Measurements from ENCODE around the gene EFNA4. TPM values are rescaled to one million over a fixed set of nuclear protein-coding genes. Genes with fewer than 3 reads are reported as not detected.

Gene EFNA4
- total RNA-seq, 1 donor from 2014 or later: 11.8 TPM

GRCh38 chr1:155026588-155026987 lies 37.0 kb upstream of the EFNA4 start:
- Mint-ChIP-seq H3K9me3 (ENCODE audit: unreplicated experiment) (no peaks in the 10 kb centered on the region), H3K27ac (ENCODE audit: unreplicated experiment) (no peak overlapping the region), H3K27me3 (ENCODE audit: low read depth, unreplicated experiment) (peaks cover 13% of the 10 kb centered on the region), H3K4me1 (ENCODE audit: low read depth, unreplicated experiment) (peaks cover 7% of the 10 kb centered on the region), H3K36me3 (ENCODE audit: low read depth, unreplicated experiment) (no peaks in the 10 kb centered on the region), H3K4me3 (ENCODE audit: unreplicated experiment) (no peak overlapping the region)
- H3K9ac ChIP-seq (ENCODE audit: low read length): no peak overlapping the region
- no peak for DNase-seq (ENCODE audit: low read depth)
- H3K79me2 ChIP-seq (ENCODE audit: insufficient read depth, low read length): no peaks in the 10 kb centered on the region
- FAIRE-seq: no peak
- no peaks in the 10 kb centered on the region for H3K9me3 ChIP-seq (ENCODE audit: insufficient read depth, low read depth, low read length)
- no peaks in the 10 kb centered on the region for H3K27me3 ChIP-seq (ENCODE audit: insufficient read depth, low read length)
- no peak overlapping the region for H3K27ac ChIP-seq (ENCODE audit: low read depth, low read length)
- no peak overlapping the region for H3K4me2 ChIP-seq (ENCODE audit: low read length)
- no peaks in the 10 kb centered on the region for H4K20me1 ChIP-seq (ENCODE audit: insufficient read depth, low read length)
- H3K36me3 ChIP-seq (ENCODE audit: insufficient read depth, low read length): no peaks in the 10 kb centered on the region
- no peak for TF ChIP-seq EZH2 (IDR thresholded peaks at IDR 0.05; ENCODE audit: insufficient read depth, low read length)
- no peak for TF ChIP-seq CTCF (IDR thresholded peaks at IDR 0.05; ENCODE audit: insufficient read depth, low read depth, low read length)
- H3K4me3 ChIP-seq (ENCODE audit: insufficient read depth, low read depth, low read length): no peak overlapping the region
- H3K4me1 ChIP-seq (ENCODE audit: insufficient read depth, low read length): no peaks in the 10 kb centered on the region
- H2AFZ ChIP-seq (ENCODE audit: low read depth, low read length): no peak overlapping the region

- H3K27me3 ChIP-seq (ENCODE audit: insufficient read depth, low read length): no peaks in the 10 kb centered on the region
- Mint-ChIP-seq H3K9me3 (ENCODE audit: unreplicated experiment) (no peaks in the 10 kb centered on the region), H3K4me1 (ENCODE audit: low read depth, unreplicated experiment) (no peaks in the 10 kb centered on the region), H3K27ac (ENCODE audit: unreplicated experiment) (no peak overlapping the region), H3K27me3 (ENCODE audit: low read depth, unreplicated experiment) (peaks cover 25% of the 10 kb centered on the region), H3K4me3 (ENCODE audit: unreplicated experiment) (no peak overlapping the region), H3K36me3 (ENCODE audit: low read depth, unreplicated experiment) (peaks cover 5% of the 10 kb centered on the region)
- DNase-seq (ENCODE audit: low read depth) (no peak), FAIRE-seq (no peak)
- no peaks in the 10 kb centered on the region for H4K20me1 ChIP-seq (ENCODE audit: insufficient read depth, low read length)
- H2AFZ ChIP-seq (ENCODE audit: low read depth, low read length): no peak overlapping the region
- no peak overlapping the region for H3K27ac ChIP-seq (ENCODE audit: low read depth, low read length)
- H3K4me2 ChIP-seq (ENCODE audit: low read length): no peak overlapping the region
- no peaks in the 10 kb centered on the region for H3K36me3 ChIP-seq (ENCODE audit: insufficient read depth, low read length)
- H3K79me2 ChIP-seq (ENCODE audit: insufficient read depth, low read length): no peaks in the 10 kb centered on the region
- H3K9ac ChIP-seq (ENCODE audit: low read length): no peak overlapping the region
- TF ChIP-seq CTCF (IDR thresholded peaks at IDR 0.05; ENCODE audit: insufficient read depth, low read depth, low read length) (no peak), EZH2 (IDR thresholded peaks at IDR 0.05; ENCODE audit: insufficient read depth, low read length) (no peak)
- H3K4me3 ChIP-seq (ENCODE audit: insufficient read depth, low read depth, low read length): no peak overlapping the region
- H3K4me1 ChIP-seq (ENCODE audit: insufficient read depth, low read length): no peaks in the 10 kb centered on the region
- no peaks in the 10 kb centered on the region for H3K9me3 ChIP-seq (ENCODE audit: insufficient read depth, low read depth, low read length)
Observed at GRCh38 chr1:155029513-155030242, 33.9 kb upstream of the EFNA4 start.

- Histone ChIP-seq H3K79me2 (ENCODE audit: insufficient read depth, low read length) (no peaks in the 10 kb centered on the region), H2AFZ (ENCODE audit: low read depth, low read length) (no peak overlapping the region), H3K9me3 (ENCODE audit: insufficient read depth, low read depth, low read length) (no peaks in the 10 kb centered on the region), H3K4me1 (ENCODE audit: insufficient read depth, low read length) (no peaks in the 10 kb centered on the region), H3K4me3 (ENCODE audit: insufficient read depth, low read depth, low read length) (no peak overlapping the region), H3K36me3 (ENCODE audit: insufficient read depth, low read length) (no peaks in the 10 kb centered on the region), H3K9ac (ENCODE audit: low read length) (no peak overlapping the region), H3K27me3 (ENCODE audit: insufficient read depth, low read length) (no peaks in the 10 kb centered on the region), H4K20me1 (ENCODE audit: insufficient read depth, low read length) (no peaks in the 10 kb centered on the region), H3K27ac (ENCODE audit: low read depth, low read length) (no peak overlapping the region), H3K4me2 (ENCODE audit: low read length) (no peak overlapping the region)
- H3K9me3 Mint-ChIP-seq (ENCODE audit: unreplicated experiment): no peaks in the 10 kb centered on the region
- TF ChIP-seq EZH2 (IDR thresholded peaks at IDR 0.05; ENCODE audit: insufficient read depth, low read length): no peak
- no peak for TF ChIP-seq CTCF (IDR thresholded peaks at IDR 0.05; ENCODE audit: insufficient read depth, low read depth, low read length)
- no peak for DNase-seq (ENCODE audit: low read depth)
- H3K27ac Mint-ChIP-seq (ENCODE audit: unreplicated experiment): no peak overlapping the region
- peaks cover 26% of the 10 kb centered on the region for H3K27me3 Mint-ChIP-seq (ENCODE audit: low read depth, unreplicated experiment)
- H3K36me3 Mint-ChIP-seq (ENCODE audit: low read depth, unreplicated experiment): peaks cover 8% of the 10 kb centered on the region
- H3K4me1 Mint-ChIP-seq (ENCODE audit: low read depth, unreplicated experiment): no peaks in the 10 kb centered on the region
- no peak for FAIRE-seq
- H3K4me3 Mint-ChIP-seq (ENCODE audit: unreplicated experiment): no peak overlapping the region
Observed at GRCh38 chr1:155030243-155030795, 33.2 kb upstream of the EFNA4 start.
